Measurements from ENCODE around the gene PITPNM3.

DNA sequence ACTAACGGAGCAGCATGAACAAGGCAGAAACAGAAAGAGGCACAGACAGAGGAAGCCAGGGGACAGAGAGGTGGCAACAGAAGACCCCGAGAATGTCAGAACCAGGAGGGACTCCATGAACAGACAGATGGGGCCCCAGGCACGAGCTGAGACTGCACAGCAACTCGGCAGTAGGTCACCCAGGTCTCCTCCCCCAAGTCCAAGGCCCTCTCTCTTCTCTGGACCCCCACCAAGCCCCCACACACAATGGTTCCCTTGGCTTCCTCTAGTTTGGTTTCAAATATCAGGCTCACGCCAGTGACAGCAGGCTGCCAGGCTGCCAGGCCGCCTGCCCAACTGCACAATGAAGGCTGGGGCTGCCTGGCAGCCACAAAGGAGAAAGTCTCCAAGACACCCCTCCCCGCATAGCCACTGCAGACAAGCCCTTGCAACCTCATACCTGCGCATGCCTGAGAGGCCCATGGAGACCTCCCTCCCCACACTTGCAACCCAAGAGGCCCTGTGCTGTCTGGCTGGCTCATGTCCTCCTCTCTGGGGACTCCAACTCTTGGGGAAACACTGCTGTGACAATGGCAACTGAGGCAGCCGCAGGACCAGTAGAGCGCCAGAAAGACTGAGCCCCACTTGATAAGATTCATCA is 57.3 kb downstream of the PITPNM3 start:
- no peak for TF ChIP-seq POLR2A (IDR thresholded peaks at IDR 0.05)
- TF ChIP-seq, protein P1, sequence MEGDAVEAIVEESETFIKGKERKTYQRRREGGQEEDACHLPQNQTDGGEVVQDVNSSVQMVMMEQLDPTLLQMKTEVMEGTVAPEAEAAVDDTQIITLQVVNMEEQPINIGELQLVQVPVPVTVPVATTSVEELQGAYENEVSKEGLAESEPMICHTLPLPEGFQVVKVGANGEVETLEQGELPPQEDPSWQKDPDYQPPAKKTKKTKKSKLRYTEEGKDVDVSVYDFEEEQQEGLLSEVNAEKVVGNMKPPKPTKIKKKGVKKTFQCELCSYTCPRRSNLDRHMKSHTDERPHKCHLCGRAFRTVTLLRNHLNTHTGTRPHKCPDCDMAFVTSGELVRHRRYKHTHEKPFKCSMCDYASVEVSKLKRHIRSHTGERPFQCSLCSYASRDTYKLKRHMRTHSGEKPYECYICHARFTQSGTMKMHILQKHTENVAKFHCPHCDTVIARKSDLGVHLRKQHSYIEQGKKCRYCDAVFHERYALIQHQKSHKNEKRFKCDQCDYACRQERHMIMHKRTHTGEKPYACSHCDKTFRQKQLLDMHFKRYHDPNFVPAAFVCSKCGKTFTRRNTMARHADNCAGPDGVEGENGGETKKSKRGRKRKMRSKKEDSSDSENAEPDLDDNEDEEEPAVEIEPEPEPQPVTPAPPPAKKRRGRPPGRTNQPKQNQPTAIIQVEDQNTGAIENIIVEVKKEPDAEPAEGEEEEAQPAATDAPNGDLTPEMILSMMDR (IDR thresholded peaks at IDR 0.05): no peak
